HFF-Myc (cell line): ENCODE data around the gene FAM222B.

Experiments used
- DNase-seq: peaks from one replicate; pipeline ENCODE4 v3.0.0-alpha.2; 2011; ENCODE audit warnings: low read depth; ENCODE audit errors: extremely low read depth
- H3K4me3 ChIP-seq: replicated peaks from 2 replicates; pipeline ENCODE4 v1.5.1; 2011; ENCODE audit warnings: low read depth, mild to moderate bottlenecking, control low read depth, low read length
- CTCF ChIP-seq: IDR thresholded peaks from 2 replicates; pipeline ENCODE4 v1.5.1; 2012; ENCODE audit warnings: mild to moderate bottlenecking, low read depth, low read length, control low read depth; ENCODE audit errors: missing control alignments

FAM222B gene

GRCh38 chr17:28751600-28752366, 90.8 kb downstream of the FAM222B start:
- DNase-seq, result no peak
- no peak overlapping the region for H3K4me3 ChIP-seq
- TF ChIP-seq CTCF, result no peak

GRCh38 chr17:28750178-28751047, 92.2 kb downstream of the FAM222B start:
- TF ChIP-seq CTCF, result peak; percentile 97
- H3K4me3 ChIP-seq, result no peak overlapping the region

GRCh38 chr17:28749516-28750177, 92.9 kb downstream of the FAM222B start:
- no peak overlapping the region for H3K4me3 ChIP-seq
- DNase-seq, result no peak
- TF ChIP-seq CTCF, result no peak

More at GRCh38 chr17:28750178-28751047, 92.2 kb downstream of the FAM222B start:
- DNase-seq, result peak; percentile 85

- no peak for DNase-seq
- TF ChIP-seq CTCF, result no peak
- no peak overlapping the region for H3K4me3 ChIP-seq
Measured at GRCh38 chr17:28748852-28749515, 93.6 kb downstream of the FAM222B start.

- no peak for TF ChIP-seq CTCF
- no peak for DNase-seq
- no peak overlapping the region for H3K4me3 ChIP-seq
Measured at GRCh38 chr17:28747801-28748750, 94.5 kb downstream of the FAM222B start.
